Vagina (tissue), 2 donors: Measurements from ENCODE around the gene ADAMTS9.

Source experiments
- CTCF ChIP-seq, 3 experiments: fragments of 450-650 bp in 2 of 3; fragments of 200-600 bp in 1 of 3; sonication (generic) in 1 of 3; IDR thresholded peaks; one replicate each; pipeline ENCODE4 v1.5.1; 2017 to 2019; ENCODE audit warnings: antibody characterized with exemption in 3 of 3, mild to moderate bottlenecking in 2 of 3, moderate library complexity in 2 of 3
- POLR2A ChIP-seq, 2 donors: fragments of 450-650 bp; IDR thresholded peaks; one replicate each; pipeline ENCODE4 v1.6.1; 2017; ENCODE audit warnings: antibody characterized with exemption in 2 of 2, mild to moderate bottlenecking in 2 of 2, moderate library complexity in 2 of 2
- POLR2AphosphoS5 ChIP-seq, 2 donors: sonication (generic); formaldehyde crosslinking; IDR thresholded peaks; one replicate each; pipeline ENCODE4 v1.9.0; 2017; ENCODE audit warnings: antibody characterized with exemption in 2 of 2, mild to moderate bottlenecking in 2 of 2, low read depth in 1 of 2; ENCODE audit not compliant: insufficient read depth in 1 of 2

GRCh38 chr3:64607032-64607551, 80.7 kb downstream of the ADAMTS9 start:
- TF ChIP-seq CTCF (IDR thresholded peaks at IDR 0.05) = no peak
- no peak for TF ChIP-seq POLR2AphosphoS5 (IDR thresholded peaks at IDR 0.05; ENCODE audit: insufficient read depth in 1 of 2, low read depth in 1 of 2)
- TF ChIP-seq POLR2A (IDR thresholded peaks at IDR 0.05) = no peak
